Gastroesophageal sphincter (tissue), 3 donors: Measurements from ENCODE around the gene MYL3.

Experiments used
- CTCF ChIP-seq, 4 experiments: fragments of 200-600 bp in 2 of 4; fragments of 450-650 bp in 2 of 4; sonication (generic) in 1 of 4; IDR thresholded peaks; one replicate each; pipeline ENCODE4 v1.5.1; 2017 to 2019; ENCODE audit warnings: antibody characterized with exemption in 4 of 4, mild to moderate bottlenecking in 2 of 4, moderate library complexity in 2 of 4
- POLR2A ChIP-seq, 2 donors: fragments of 450-650 bp; IDR thresholded peaks; one replicate each; pipeline ENCODE4 v1.6.1; 2017; ENCODE audit warnings: antibody characterized with exemption in 2 of 2, mild to moderate bottlenecking in 2 of 2, moderate library complexity in 1 of 2

DNA sequence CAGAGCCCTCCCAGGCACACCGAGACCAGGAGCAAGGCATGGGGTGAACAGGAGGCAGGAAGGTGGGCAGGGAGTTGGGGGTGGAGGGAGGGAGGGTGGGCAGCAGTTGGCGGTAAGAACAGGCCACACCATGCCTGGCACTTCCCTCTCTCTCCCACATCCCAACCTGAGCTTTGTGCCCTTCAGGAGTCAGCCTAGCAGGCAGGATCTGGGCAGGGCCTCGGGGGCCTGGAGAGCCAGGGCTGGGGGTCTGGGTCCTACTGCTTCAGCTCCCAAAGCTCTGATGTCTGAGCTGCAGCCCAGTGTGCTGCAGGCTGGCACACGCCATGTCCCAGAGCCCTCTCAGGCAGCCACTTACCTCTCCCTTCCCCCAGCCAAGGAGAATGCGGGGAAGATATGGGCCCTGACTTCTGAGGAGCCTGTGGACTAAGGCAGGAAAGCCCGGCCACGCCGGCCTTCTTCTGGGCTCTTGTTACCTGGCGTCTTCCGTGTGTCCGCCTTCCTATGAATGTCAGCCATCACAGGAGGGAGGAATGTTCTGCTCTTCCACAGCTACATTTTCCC lies 2.9 kb upstream of the MYL3 start:
- TF ChIP-seq CTCF (IDR thresholded peaks at IDR 0.05) (no peak), POLR2A (IDR thresholded peaks at IDR 0.05) (no peak)
